Mucosa of rectum (tissue), 2 donors: Measurements from ENCODE around the gene B3GALT2.
"Not testable (repeated sequence)": the region's sequence is repeated elsewhere in the genome, so short reads cannot be mapped to it uniquely, and the experiment has no call there.

ENCODE experiments used
- H3K27ac ChIP-seq, 2 donors: one replicate each; pipeline ENCODE4 v1.7.0; 2013; ENCODE audit warnings: inconsistent platforms in 2 of 2, low read depth in 2 of 2, low read length in 2 of 2
- H3K27me3 ChIP-seq, 2 donors: one replicate each; pipeline ENCODE4 v1.7.0; 2013; ENCODE audit warnings: low read length in 2 of 2; ENCODE audit not compliant: control insufficient read depth in 2 of 2, insufficient read depth in 2 of 2
- H3K36me3 ChIP-seq, 2 donors: one replicate each; pipeline ENCODE4 v1.7.0; 2013; ENCODE audit warnings: low read length in 2 of 2; ENCODE audit not compliant: control insufficient read depth in 2 of 2, insufficient read depth in 2 of 2
- H3K4me1 ChIP-seq, 2 donors: one replicate each; pipeline ENCODE4 v1.7.0; 2013; ENCODE audit warnings: low read length in 2 of 2, mild to moderate bottlenecking in 1 of 2; ENCODE audit not compliant: control insufficient read depth in 2 of 2, insufficient read depth in 2 of 2
- H3K4me3 ChIP-seq, 2 donors: one replicate each; pipeline ENCODE4 v1.7.0; 2013; ENCODE audit warnings: low read length in 2 of 2
- H3K9ac ChIP-seq, 2 donors: one replicate each; pipeline ENCODE4 v1.7.0; 2013; ENCODE audit warnings: low read length in 2 of 2, low read depth in 1 of 2, mild to moderate bottlenecking in 1 of 2
- H3K9me3 ChIP-seq, 2 donors: one replicate each; pipeline ENCODE4 v1.7.0; 2013; ENCODE audit warnings: low read length in 2 of 2; ENCODE audit not compliant: control insufficient read depth in 2 of 2
- donor health status: healthy.
- donor health status: Normal muscosa, but diverticular disease.

B3GALT2 gene

GRCh38 chr1:193211539-193211938 is 25.1 kb upstream of the B3GALT2 start:
- H3K9ac ChIP-seq, result no peak overlapping the region
- no peaks in the 10 kb centered on the region for H3K27me3 ChIP-seq
- no peak overlapping the region for H3K27ac ChIP-seq
- H3K4me1 ChIP-seq, result no peaks in the 10 kb centered on the region
- peaks cover 0 to 3% of the 10 kb centered on the region in 2 donors for H3K9me3 ChIP-seq
- H3K4me3 ChIP-seq, result no peak overlapping the region
- H3K36me3 ChIP-seq, result peaks cover 4 to 6% of the 10 kb centered on the region in 2 donors

DNA sequence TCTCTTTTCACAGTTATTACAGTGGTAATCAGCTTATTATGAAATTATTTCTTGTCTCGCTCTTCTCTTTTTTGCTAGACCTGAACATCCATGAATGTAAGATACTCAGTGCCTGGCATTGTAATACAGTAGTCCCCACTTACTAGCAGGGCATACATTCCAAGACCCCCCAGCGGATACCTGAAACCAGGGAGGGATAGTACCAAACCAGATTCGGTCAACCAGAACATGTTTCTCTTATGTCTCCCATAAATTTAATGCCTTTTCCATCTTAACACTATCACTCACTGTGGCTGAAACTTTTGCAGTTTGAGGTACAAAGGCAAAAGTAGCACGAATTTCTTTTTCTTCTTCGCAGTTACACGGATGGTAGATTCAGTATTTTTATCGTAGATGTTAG is 24.6 kb upstream of the B3GALT2 start:
- Histone ChIP-seq H3K36me3 (peaks cover 5 to 6% of the 10 kb centered on the region in 2 donors), H3K4me3 (no peak overlapping the region), H3K9me3 (peaks cover 0 to 3% of the 10 kb centered on the region in 2 donors), H3K27ac (no peak overlapping the region), H3K4me1 (no peaks in the 10 kb centered on the region), H3K9ac (no peak overlapping the region), H3K27me3 (no peaks in the 10 kb centered on the region)

DNA sequence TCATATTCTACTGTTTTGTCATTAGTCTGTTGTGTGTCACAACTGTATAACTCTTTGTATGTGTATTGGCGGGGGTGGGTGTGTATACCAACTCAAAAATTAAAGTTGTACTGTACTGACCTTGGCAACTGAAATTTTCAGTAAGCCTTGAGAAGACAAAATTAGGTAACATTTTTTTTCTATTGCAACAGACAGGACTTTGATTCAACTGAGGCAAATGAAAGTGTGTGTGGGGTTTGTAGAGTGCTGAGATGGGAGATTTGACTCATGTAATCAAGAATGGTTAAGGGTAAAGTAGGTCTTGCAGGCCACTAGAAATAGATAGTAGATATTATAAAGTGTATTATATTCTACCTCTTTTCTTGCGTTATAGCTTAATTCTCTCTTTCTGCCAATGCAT is 14.6 kb upstream of the B3GALT2 start:
- Histone ChIP-seq H3K9me3 (no peaks in the 10 kb centered on the region), H3K27me3 (no peaks in the 10 kb centered on the region), H3K4me1 (no peaks in the 10 kb centered on the region), H3K4me3 (no peak overlapping the region), H3K36me3 (no peaks in the 10 kb centered on the region), H3K9ac (no peak overlapping the region), H3K27ac (no peak overlapping the region)

DNA sequence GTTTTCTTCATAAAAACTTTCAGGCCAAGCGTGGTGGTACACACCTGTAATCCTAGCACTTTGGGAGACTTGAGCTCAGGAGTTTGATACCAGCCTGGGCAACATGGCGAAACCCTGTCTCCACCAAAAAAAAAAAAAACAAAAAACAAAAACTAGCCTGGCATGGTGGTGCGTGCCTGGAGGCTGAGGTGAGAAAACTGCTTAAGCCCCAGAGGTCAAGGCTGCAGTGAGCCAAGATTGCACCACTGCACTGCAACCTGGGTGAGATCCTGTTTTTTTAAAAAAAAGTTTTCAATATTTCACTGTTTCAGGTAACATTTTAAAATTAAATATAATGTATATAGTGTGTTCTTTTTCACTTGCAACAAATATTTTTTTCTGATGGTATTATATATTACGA is 13.5 kb upstream of the B3GALT2 start:
- Histone ChIP-seq H3K4me3 (no peak overlapping the region), H3K9me3 (no peaks in the 10 kb centered on the region), H3K4me1 (no peaks in the 10 kb centered on the region), H3K9ac (no peak overlapping the region), H3K36me3 (no peaks in the 10 kb centered on the region), H3K27ac (no peak overlapping the region), H3K27me3 (no peaks in the 10 kb centered on the region)

DNA sequence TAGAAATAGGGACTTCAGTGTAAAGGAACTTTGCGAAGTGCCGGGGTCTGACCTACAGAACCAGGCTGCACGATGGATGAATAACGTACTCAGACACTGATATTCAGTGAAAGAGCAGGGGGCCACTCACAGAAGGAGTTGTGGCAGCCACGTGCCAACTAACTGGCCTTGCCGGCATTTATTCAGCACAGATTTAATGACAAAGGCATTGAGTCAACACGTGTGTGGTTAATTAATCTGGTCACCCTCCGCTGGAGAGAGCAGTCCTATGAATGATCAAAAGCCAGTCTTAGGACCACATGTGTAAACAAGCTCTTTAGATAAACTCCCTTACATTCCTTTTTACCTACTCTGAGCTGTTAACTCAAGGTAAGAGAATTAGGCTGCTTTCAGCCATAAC is 6.2 kb upstream of the B3GALT2 start:
- H3K27me3 ChIP-seq, result no peaks in the 10 kb centered on the region
- peaks cover 0 to 3% of the 10 kb centered on the region in 2 donors for H3K9me3 ChIP-seq
- H3K4me1 ChIP-seq, result peaks cover 4 to 22% of the 10 kb centered on the region in 2 donors
- H3K27ac ChIP-seq, result no peak overlapping the region
- H3K9ac ChIP-seq, result no peak overlapping the region
- H3K36me3 ChIP-seq, result no peaks in the 10 kb centered on the region
- H3K4me3 ChIP-seq, result no peak overlapping the region

GRCh38 chr1:193190096-193190744 is 3.8 kb upstream of the B3GALT2 start:
- H3K27ac ChIP-seq, result no peak overlapping the region
- no peak overlapping the region for H3K4me3 ChIP-seq
- H3K36me3 ChIP-seq, result no peaks in the 10 kb centered on the region
- no peaks in the 10 kb centered on the region for H3K27me3 ChIP-seq
- peaks cover 4 to 32% of the 10 kb centered on the region in 2 donors for H3K4me1 ChIP-seq
- peaks cover 0 to 3% of the 10 kb centered on the region in 2 donors for H3K9me3 ChIP-seq
- no peak overlapping the region for H3K9ac ChIP-seq

DNA sequence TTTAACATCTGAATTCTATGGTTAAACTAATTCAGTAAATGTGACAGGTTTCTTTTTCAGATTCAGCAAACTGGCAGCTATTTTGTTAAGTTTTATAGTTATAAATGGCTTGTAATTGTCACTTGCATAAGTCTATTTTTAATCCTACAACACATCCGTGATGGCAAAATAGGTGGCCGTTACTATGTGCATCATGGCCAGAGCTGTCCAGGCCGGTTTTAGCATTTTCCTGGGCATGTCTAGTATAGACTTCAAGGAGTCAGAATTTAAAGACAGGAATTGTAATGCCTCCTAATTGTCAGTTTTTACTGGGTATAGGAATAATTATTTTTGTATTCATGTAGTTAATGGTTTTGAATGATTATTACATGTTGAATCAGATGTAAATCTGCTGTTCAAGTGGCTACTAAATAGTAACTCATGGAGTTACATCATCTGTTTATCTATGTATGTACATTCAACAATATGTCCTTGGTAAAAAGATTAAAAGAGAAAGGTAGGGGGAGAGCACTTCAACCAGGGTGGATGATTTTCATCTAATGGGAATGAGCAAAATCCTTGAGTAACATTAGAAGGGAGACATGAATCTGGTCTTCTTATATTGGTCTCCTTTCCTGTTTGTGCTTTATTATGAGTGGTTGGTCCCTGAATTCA is 3.2 kb upstream of the B3GALT2 start:
- peaks cover 4 to 32% of the 10 kb centered on the region in 2 donors for H3K4me1 ChIP-seq
- H3K27me3 ChIP-seq, result no peaks in the 10 kb centered on the region
- H3K9me3 ChIP-seq, result peaks cover 0 to 3% of the 10 kb centered on the region in 2 donors
- H3K9ac ChIP-seq, result no peak overlapping the region
- H3K36me3 ChIP-seq, result no peaks in the 10 kb centered on the region
- no peak overlapping the region for H3K27ac ChIP-seq
- H3K4me3 ChIP-seq, result no peak overlapping the region

GRCh38 chr1:193188915-193189314 is 2.5 kb upstream of the B3GALT2 start:
- not testable (repeated sequence) for H3K27me3 ChIP-seq, H3K27ac ChIP-seq, H3K36me3 ChIP-seq, H3K9ac ChIP-seq, H3K4me3 ChIP-seq, H3K9me3 ChIP-seq
- H3K4me1 ChIP-seq, result peaks cover 4 to 32% of the 10 kb centered on the region in 2 donors

- H3K36me3 ChIP-seq, result no peaks in the 10 kb centered on the region
- H3K4me3 ChIP-seq, result no peak overlapping the region
- H3K9me3 ChIP-seq, result no peaks in the 10 kb centered on the region
- H3K4me1 ChIP-seq, result peaks cover 4 to 32% of the 10 kb centered on the region in 2 donors
- peak overlapping the region in 1 of 2 donors; percentile 80 for H3K27ac ChIP-seq
- no peaks in the 10 kb centered on the region for H3K27me3 ChIP-seq
- no peak overlapping the region for H3K9ac ChIP-seq
Observed at GRCh38 chr1:193187114-193187513, 701 bp upstream of the B3GALT2 start.

DNA sequence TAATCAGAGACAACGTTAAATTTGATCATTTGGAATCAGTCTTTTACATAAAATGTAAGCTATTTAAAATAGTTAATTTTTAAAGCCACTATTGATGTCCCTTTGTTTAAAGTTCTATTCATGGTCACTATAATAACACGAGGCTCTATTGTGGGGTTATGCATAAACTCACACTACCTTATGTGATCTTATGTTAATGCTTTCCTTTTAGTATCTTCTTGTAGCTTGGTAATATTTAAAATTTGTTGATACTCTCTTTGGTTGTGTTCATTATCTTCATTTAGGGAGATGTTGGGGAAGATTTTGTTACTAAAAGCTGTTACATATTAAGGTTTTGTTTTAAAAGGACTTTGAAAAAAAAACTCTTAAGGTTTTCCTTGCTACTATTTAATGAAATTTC is 1.2 kb downstream of the B3GALT2 start:
- Histone ChIP-seq H3K27me3 (no peaks in the 10 kb centered on the region), H3K9me3 (no peaks in the 10 kb centered on the region), H3K9ac (peak overlapping the region in 1 of 2 donors; percentile 6), H3K4me1 (peaks cover 4 to 31% of the 10 kb centered on the region in 2 donors), H3K4me3 (peak overlapping the region in 1 of 2 donors; percentile 45), H3K36me3 (no peaks in the 10 kb centered on the region), H3K27ac (peak overlapping the region in 1 of 2 donors; percentile 80)
